ENCODE measurements around the gene TNS4. TPM values are rescaled to one million over a fixed set of nuclear protein-coding genes. Genes with fewer than 3 reads are reported as not detected.
A peak's percentile ranks its signal among the peaks of the same experiment; 100 is the strongest.

Gene TNS4
- total and polyA plus RNA-seq, 2 of the 4 experiments (the other 2 are of a cell fraction): not detected

- no peak overlapping the region for H2AFZ ChIP-seq (replicated peaks; ENCODE audit: low read length, poor library complexity)
- intact Hi-C loops (cut with micrococcal nuclease): no loop called here
- H3K18ac ChIP-seq (ENCODE audit: low read depth, low read length): no peak overlapping the region
- no peak overlapping the region for H2BK20ac ChIP-seq (ENCODE audit: low read depth, low read length)
- no TSS peak for BruUV-seq (replicated peaks)
- peaks cover 14% of the 10 kb centered on the region for H3K4me1 ChIP-seq (ENCODE audit: control insufficient read depth, insufficient read depth, low read length)
- DNase-seq (no peak), ATAC-seq (ENCODE audit: low read depth) (no peak)
- H2BK15ac ChIP-seq (ENCODE audit: low read depth, low read length): no peak overlapping the region
- TF ChIP-seq CEBPB (IDR thresholded peaks at IDR 0.05; ENCODE audit: low read depth, low read length) (no peak), SMC3 (IDR thresholded peaks at IDR 0.05; ENCODE audit: low read depth, low read length) (no peak), MAZ (IDR thresholded peaks at IDR 0.05; ENCODE audit: borderline replicate concordance, low read depth, low read length) (no peak), MAFK (IDR thresholded peaks at IDR 0.05; ENCODE audit: low read depth, low read length) (no peak), NFE2L2 (IDR thresholded peaks at IDR 0.05; ENCODE audit: low read depth, low read length) (no peak), RFX5 (IDR thresholded peaks at IDR 0.05; ENCODE audit: low read depth, low read length) (no peak), POLR2A (IDR thresholded peaks at IDR 0.05; ENCODE audit: low read depth, low read length) (no peak), RCOR1 (IDR thresholded peaks at IDR 0.05; ENCODE audit: insufficient replicate concordance, low read length) (no peak), FOS (IDR thresholded peaks at IDR 0.05; ENCODE audit: low read depth, low read length) (no peak), USF2 (IDR thresholded peaks at IDR 0.05; ENCODE audit: low read depth, low read length) (no peak), MXI1 (IDR thresholded peaks at IDR 0.05; ENCODE audit: borderline replicate concordance, low read depth, low read length) (no peak), RAD21 (IDR thresholded peaks at IDR 0.05; ENCODE audit: low read length) (no peak), CHD1 (IDR thresholded peaks at IDR 0.05; ENCODE audit: low read depth, low read length) (no peak)
- peaks cover 17% of the 10 kb centered on the region for H3K9me1 ChIP-seq (ENCODE audit: insufficient read depth, low read length)
- H3K79me1 ChIP-seq (ENCODE audit: low read depth in 1 of 2, low read length in 2 of 2): 0 out of 4 replicates have a peak, but pooled peaks cover 0 to 4% of the 10 kb centered on the region in 2 experiments
- H2AK9ac ChIP-seq (replicated peaks; ENCODE audit: low read depth, low read length, poor library complexity): no peak overlapping the region
- H3K27ac ChIP-seq (ENCODE audit: insufficient read depth, low read length): no peak overlapping the region
- no peak overlapping the region for H3K4ac ChIP-seq (ENCODE audit: low read depth, low read length)
- no peak overlapping the region for H3K23ac ChIP-seq (ENCODE audit: low read depth, low read length)
- H3K9ac ChIP-seq (ENCODE audit: low read depth, low read length): no peak overlapping the region
- no peaks in the 10 kb centered on the region for H3K27me3 ChIP-seq (ENCODE audit: control insufficient read depth, insufficient read depth, low read length)
- H4K20me1 ChIP-seq (ENCODE audit: insufficient read depth, low read length): no peaks in the 10 kb centered on the region
- no peak overlapping the region for H3K4me2 ChIP-seq (ENCODE audit: low read depth, low read length)
- H4K5ac ChIP-seq (ENCODE audit: low read depth, low read length): no peak overlapping the region
- H4K91ac ChIP-seq (ENCODE audit: insufficient read depth, low read depth, low read length): no peak overlapping the region
- no peak overlapping the region for H3K14ac ChIP-seq (replicated peaks; ENCODE audit: low read depth, low read length)
- in situ Hi-C loops (cut with MboI; ENCODE audit: low sequenced_read_pairs): no loop called here
- no CpG with 5 or more reads among the region's 5 CpGs for WGBS, 2 experiments (ENCODE audit: extremely low coverage in 2 of 2, insufficient read length in 1 of 2)
- peak overlapping the region; percentile 1; the same call in 1 of the 2 replicates for H2AK5ac ChIP-seq (ENCODE audit: low read depth, low read length)
- H4K8ac ChIP-seq (ENCODE audit: low read depth in 2 of 2, low read length in 2 of 2): no peak overlapping the region
- ChIA-PET POLR2A (ENCODE audit: unreplicated experiment) (no interaction called here), CTCF (no interaction called here)
- H3K36me3 ChIP-seq (ENCODE audit: control insufficient read depth, insufficient read depth, low read length): no peaks in the 10 kb centered on the region
- dilution Hi-C loops (cut with HindIII; ENCODE audit: low sequenced_read_pairs, unreplicated experiment): no loop called here
- no peaks in the 10 kb centered on the region; the same call in 1 of the 2 replicates for H3K9me3 ChIP-seq (ENCODE audit: control insufficient read depth, insufficient read depth, low read length)
- H2BK120ac ChIP-seq (ENCODE audit: low read depth, low read length): no peak overlapping the region
- H2BK5ac ChIP-seq (ENCODE audit: low read depth, low read length, poor library complexity, severe bottlenecking): no peak overlapping the region
- H3K4me3 ChIP-seq (ENCODE audit: insufficient read depth, low read depth, low read length): no peak overlapping the region
- no peak overlapping the region for H3K56ac ChIP-seq (ENCODE audit: extremely low read depth, insufficient read depth, low read length)
Measured at GRCh38 chr17:40506786-40507185, 5.4 kb upstream of the TNS4 start.
